PC-9 (cell line): Measurements from ENCODE around the gene ELAVL3. TPM values are rescaled to one million over a fixed set of nuclear protein-coding genes. Genes with fewer than 3 reads are reported as not detected.

Source experiments
- BruUV-seq: library from RNA; stranded (reverse); fragments of 400-500 nt; replicated peaks from 2 replicates; lab custom pipeline; 2021; lab: Mats Ljungman, UMichigan
- CTCF ChIA-PET: fragments of 300-600 bp; sonication (Branson Sonifier 250); formaldehyde crosslinking; loops from one replicate; lab custom pipeline; 2022; ENCODE audit warnings: antibody characterized with exemption; lab: Charles Lee
- POLR2A ChIA-PET: fragments of 300-600 bp; sonication (Branson Sonifier 250); formaldehyde crosslinking; loops from one replicate; lab custom pipeline; 2022; ENCODE audit warnings: antibody characterized with exemption; ENCODE audit not compliant: unreplicated experiment; lab: Charles Lee
- DNase-seq, 2 experiments: peaks; one replicate each; pipeline versions ENCODE4 v3.0.0 to v3.0.0-alpha.2; 2015 to 2022; ENCODE audit warnings: mixed read lengths in 1 of 2
- H2AFZ ChIP-seq: fragments of 200-600 bp; sonication (generic); 2 replicates; pipeline ENCODE4 v1.8.1; 2017; ENCODE audit warnings: antibody characterized with exemption
- H3F3A ChIP-seq: fragments of 200-600 bp; sonication (generic); 2 replicates; pipeline ENCODE4 v1.8.1; 2017; ENCODE audit warnings: antibody characterized with exemption, mild to moderate bottlenecking, low read depth; ENCODE audit not compliant: insufficient read depth
- H3K27ac ChIP-seq: fragments of 200-600 bp; sonication (generic); 2 replicates; pipeline ENCODE4 v1.6.1; 2016; ENCODE audit warnings: mixed run types
- H3K27me3 ChIP-seq: fragments of 200-600 bp; sonication (generic); 2 replicates; pipeline ENCODE4 v1.6.1; 2016; ENCODE audit warnings: low read depth, mixed run types; ENCODE audit not compliant: insufficient read depth
- H3K36me3 ChIP-seq: fragments of 200-600 bp; sonication (generic); 2 replicates; pipeline ENCODE4 v1.6.1; 2016; ENCODE audit warnings: low read depth, mixed run types
- H3K4me1 ChIP-seq: fragments of 200-600 bp; sonication (generic); replicated peaks from 2 replicates; pipeline ENCODE4 v1.6.1; 2016; ENCODE audit warnings: mixed run types; ENCODE audit not compliant: insufficient read depth
- H3K4me2 ChIP-seq: fragments of 200-600 bp; sonication (generic); 2 replicates; pipeline ENCODE4 v1.6.1; 2017; ENCODE audit warnings: mixed run types
- H3K4me3 ChIP-seq: fragments of 200-600 bp; sonication (generic); 2 replicates; pipeline ENCODE4 v1.6.1; 2016; ENCODE audit warnings: mixed run types
- H3K79me2 ChIP-seq: fragments of 200-600 bp; sonication (generic); 2 replicates; pipeline ENCODE4 v1.6.1; 2017; ENCODE audit warnings: low read depth, mixed run types
- H3K9me2 ChIP-seq: fragments of 200-600 bp; sonication (generic); 2 replicates; pipeline ENCODE4 v1.8.1; 2017; ENCODE audit warnings: mild to moderate bottlenecking; ENCODE audit not compliant: insufficient read depth
- H3K9me3 ChIP-seq: fragments of 200-600 bp; sonication (generic); 2 replicates; pipeline ENCODE4 v1.8.1; 2016; ENCODE audit warnings: low read depth; ENCODE audit not compliant: insufficient read depth
- H4K20me1 ChIP-seq: fragments of 200-600 bp; sonication (generic); 2 replicates; pipeline ENCODE4 v1.8.1; 2017; ENCODE audit not compliant: insufficient read depth
- EZH2 ChIP-seq: fragments of 200-600 bp; sonication (generic); IDR thresholded peaks from 2 replicates; pipeline ENCODE4 v1.8.0; 2017; ENCODE audit warnings: antibody characterized with exemption, low read depth
- intact Hi-C: fragments of 100-400 bp; cut with micrococcal nuclease; formaldehyde crosslinking; loops from one replicate; pipeline ENCODE4 v1.10.0; 2022; ENCODE audit not compliant: unreplicated experiment
- total RNA-seq: library from RNA; stranded (reverse); gene quantifications from 2 replicates; pipeline ENCODE4 v1.2.3, GENCODE V29; 2021
- TF ChIP-seq, protein P1 (sequence below): fragments of 200-600 bp; sonication (generic); conservative IDR thresholded peaks from 2 replicates; pipeline ENCODE4 v1.6.1; 2017; ENCODE audit warnings: mixed run types, antibody characterized with exemption, mild to moderate bottlenecking, moderate library complexity

Gene ELAVL3
- total RNA-seq, 1 experiment from 2014 or later, result not detected

DNA sequence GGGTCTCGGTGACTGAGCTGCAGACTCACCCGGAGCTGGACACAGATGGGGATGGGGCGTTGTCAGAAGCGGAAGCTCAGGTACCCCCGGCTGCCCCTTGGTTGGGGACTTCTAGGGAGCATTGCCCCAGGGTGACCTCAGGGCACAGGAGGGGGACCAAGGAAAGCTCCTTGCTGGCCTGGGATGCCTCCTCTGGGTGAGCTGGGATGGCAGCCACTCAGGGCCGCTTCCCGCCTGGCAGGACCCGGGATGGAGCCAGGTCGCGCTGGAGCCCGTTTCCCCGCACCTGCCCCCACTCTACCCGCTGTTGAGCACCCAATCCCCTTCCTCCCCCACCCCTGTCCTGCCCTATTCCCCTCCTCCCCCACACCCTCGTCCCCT is 34.6 kb downstream of the ELAVL3 start:
- no TSS peak for BruUV-seq
- H3K4me2 ChIP-seq, result no peak overlapping the region
- DNase-seq, result no peak
- H3K9me2 ChIP-seq, result no peaks in the 10 kb centered on the region
- no peaks in the 10 kb centered on the region for H3K79me2 ChIP-seq
- CTCF ChIA-PET, result no interaction called here
- intact Hi-C loops, result no loop called here
- no peak overlapping the region for H3K27ac ChIP-seq
- H2AFZ ChIP-seq, result no peak overlapping the region
- peaks cover 30% of the 10 kb centered on the region; the same call in 1 of the 2 replicates for H3F3A ChIP-seq
- peaks cover 21% of the 10 kb centered on the region for H3K36me3 ChIP-seq
- peaks cover 8% of the 10 kb centered on the region for H4K20me1 ChIP-seq
- no peak overlapping the region for H3K4me3 ChIP-seq
- H3K4me1 ChIP-seq, result no peaks in the 10 kb centered on the region
- H3K9me3 ChIP-seq, result no peaks in the 10 kb centered on the region
- H3K27me3 ChIP-seq, result no peaks in the 10 kb centered on the region
- no peak for TF ChIP-seq EZH2
- POLR2A ChIA-PET, result no interaction called here

DNA sequence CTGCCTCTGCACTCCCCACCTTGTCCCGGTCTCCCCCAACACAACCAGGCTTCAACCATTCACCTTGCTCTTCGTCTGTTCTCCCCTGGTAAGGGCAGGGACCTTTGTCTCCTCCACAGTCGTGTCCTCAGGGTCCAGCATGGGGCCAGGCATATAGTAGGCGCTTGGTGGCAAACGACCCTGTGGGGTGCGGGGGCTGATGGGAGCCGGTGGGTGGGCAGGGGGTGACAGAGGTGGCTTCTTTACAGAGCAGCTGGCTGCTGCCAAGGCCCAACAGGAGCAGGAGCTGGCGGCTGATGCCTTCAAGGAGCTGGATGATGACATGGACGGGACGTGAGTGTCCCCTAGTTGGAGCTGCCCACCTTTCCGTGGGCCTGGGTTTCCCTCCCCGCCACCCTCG is 35.7 kb downstream of the ELAVL3 start:
- no TSS peak for BruUV-seq
- DNase-seq, result no peak
- peaks cover 35% of the 10 kb centered on the region; the same call in 1 of the 2 replicates for H3F3A ChIP-seq
- H4K20me1 ChIP-seq, result peaks cover 8% of the 10 kb centered on the region
- intact Hi-C loops, result no loop called here
- H3K9me3 ChIP-seq, result no peaks in the 10 kb centered on the region
- no peak overlapping the region for H3K4me2 ChIP-seq
- no peaks in the 10 kb centered on the region for H3K27me3 ChIP-seq
- CTCF ChIA-PET, result interaction anchor here (0.6 kb wide), 1 partner anchor 71 kb away, joined by 4 read pairs; the partner anchor contains the start of gene SWSAP1
- no peak for TF ChIP-seq EZH2
- TF ChIP-seq, protein P1, sequence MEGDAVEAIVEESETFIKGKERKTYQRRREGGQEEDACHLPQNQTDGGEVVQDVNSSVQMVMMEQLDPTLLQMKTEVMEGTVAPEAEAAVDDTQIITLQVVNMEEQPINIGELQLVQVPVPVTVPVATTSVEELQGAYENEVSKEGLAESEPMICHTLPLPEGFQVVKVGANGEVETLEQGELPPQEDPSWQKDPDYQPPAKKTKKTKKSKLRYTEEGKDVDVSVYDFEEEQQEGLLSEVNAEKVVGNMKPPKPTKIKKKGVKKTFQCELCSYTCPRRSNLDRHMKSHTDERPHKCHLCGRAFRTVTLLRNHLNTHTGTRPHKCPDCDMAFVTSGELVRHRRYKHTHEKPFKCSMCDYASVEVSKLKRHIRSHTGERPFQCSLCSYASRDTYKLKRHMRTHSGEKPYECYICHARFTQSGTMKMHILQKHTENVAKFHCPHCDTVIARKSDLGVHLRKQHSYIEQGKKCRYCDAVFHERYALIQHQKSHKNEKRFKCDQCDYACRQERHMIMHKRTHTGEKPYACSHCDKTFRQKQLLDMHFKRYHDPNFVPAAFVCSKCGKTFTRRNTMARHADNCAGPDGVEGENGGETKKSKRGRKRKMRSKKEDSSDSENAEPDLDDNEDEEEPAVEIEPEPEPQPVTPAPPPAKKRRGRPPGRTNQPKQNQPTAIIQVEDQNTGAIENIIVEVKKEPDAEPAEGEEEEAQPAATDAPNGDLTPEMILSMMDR, result no peak
- POLR2A ChIA-PET, result no interaction called here
- H2AFZ ChIP-seq, result no peak overlapping the region
- H3K27ac ChIP-seq, result no peak overlapping the region
- peaks cover 25% of the 10 kb centered on the region for H3K36me3 ChIP-seq
- H3K9me2 ChIP-seq, result no peaks in the 10 kb centered on the region
- no peak overlapping the region for H3K4me3 ChIP-seq
- no peaks in the 10 kb centered on the region for H3K79me2 ChIP-seq
- H3K4me1 ChIP-seq, result no peaks in the 10 kb centered on the region

DNA sequence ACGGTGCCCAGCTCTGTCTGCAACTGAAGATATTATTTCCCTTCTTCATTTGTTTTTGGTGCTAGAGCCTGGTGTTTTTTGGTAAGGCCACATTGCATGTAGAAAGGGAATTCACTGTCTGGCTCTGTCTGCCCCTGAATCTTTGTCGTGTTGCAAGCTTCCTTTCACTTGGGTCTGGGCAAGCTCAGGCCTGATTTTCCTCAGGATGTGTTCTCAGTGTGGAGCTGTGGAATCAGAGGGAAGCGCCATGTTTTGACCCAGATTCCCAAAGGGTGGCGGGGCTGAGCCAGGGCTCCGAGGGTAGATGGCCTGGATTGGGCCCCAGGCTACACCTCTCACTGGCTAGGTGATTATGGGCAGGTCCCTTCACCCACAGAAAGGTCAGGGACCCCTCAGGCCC is 36.8 kb downstream of the ELAVL3 start:
- Histone ChIP-seq H3K9me2 (no peaks in the 10 kb centered on the region), H3K4me2 (no peak overlapping the region), H3F3A (peaks cover 32% of the 10 kb centered on the region; the same call in 1 of the 2 replicates), H3K4me1 (no peaks in the 10 kb centered on the region), H2AFZ (no peak overlapping the region), H3K4me3 (no peak overlapping the region), H3K27ac (no peak overlapping the region), H3K27me3 (no peaks in the 10 kb centered on the region), H4K20me1 (peaks cover 8% of the 10 kb centered on the region), H3K36me3 (peaks cover 25% of the 10 kb centered on the region), H3K9me3 (no peaks in the 10 kb centered on the region), H3K79me2 (no peaks in the 10 kb centered on the region)
- ChIA-PET POLR2A (no interaction called here), CTCF (interaction anchor here (1.1 kb wide), 1 partner anchor 9 kb away, joined by 3 read pairs; the partner anchor contains the start of gene PRKCSH)
- BruUV-seq, result no TSS peak
- no peak for TF ChIP-seq EZH2
- TF ChIP-seq, protein P1, result no peak
- intact Hi-C loops, result no loop called here
- DNase-seq, result no peak

DNA sequence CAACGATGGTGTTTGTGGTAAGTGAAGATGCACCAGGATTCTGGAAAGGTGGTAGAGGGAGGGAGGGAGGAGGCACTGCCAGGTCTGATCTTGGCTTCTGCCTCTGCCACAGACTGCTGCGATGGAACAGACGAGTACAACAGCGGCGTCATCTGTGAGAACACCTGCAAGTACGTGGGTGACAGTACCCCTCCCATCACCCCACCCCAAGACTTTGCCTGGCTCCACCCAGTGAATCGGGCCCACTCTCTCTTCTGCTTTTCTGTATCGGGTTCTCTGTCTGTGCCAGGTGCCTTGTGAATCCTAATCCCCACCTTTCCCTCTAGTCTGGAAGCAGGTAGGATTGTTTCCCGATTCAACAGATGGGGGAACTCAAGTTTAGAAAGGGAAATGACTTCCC is 42.9 kb downstream of the ELAVL3 start:
- CTCF ChIA-PET, result no interaction called here
- Histone ChIP-seq H2AFZ (no peak overlapping the region), H3K4me3 (no peak overlapping the region), H3K27me3 (no peaks in the 10 kb centered on the region), H3K4me1 (peaks cover 14% of the 10 kb centered on the region), H3K79me2 (peaks cover 24% of the 10 kb centered on the region), H3K9me2 (no peaks in the 10 kb centered on the region), H3K4me2 (no peak overlapping the region), H3K9me3 (no peaks in the 10 kb centered on the region), H3K27ac (no peak overlapping the region), H3F3A (peaks cover 29% of the 10 kb centered on the region; the same call in 1 of the 2 replicates), H4K20me1 (no peaks in the 10 kb centered on the region), H3K36me3 (peaks cover 30% of the 10 kb centered on the region)
- no TSS peak for BruUV-seq
- TF ChIP-seq, protein P1, result no peak
- TF ChIP-seq EZH2, result no peak
- POLR2A ChIA-PET, result no interaction called here
- intact Hi-C loops, result loop anchor here (5.0 kb wide), 1 partner anchor 501 kb away; no protein-coding TSS in a partner anchor
- no peak for DNase-seq
